Lower lobe of right lung (tissue), 2 donors: ENCODE data around the gene ALDH3B1. TPM values are rescaled to one million over a fixed set of nuclear protein-coding genes. Genes with fewer than 3 reads are reported as not detected.
"Not testable (repeated sequence)": the region's sequence is repeated elsewhere in the genome, so short reads cannot be mapped to it uniquely, and the experiment has no call there.

ENCODE experiments used
- ATAC-seq, 2 donors: fragments of 200-7000 bp; cut with Tn5 transposase; one replicate each; pipeline ENCODE4 v1.9.1; 2020 to 2022; ENCODE audit warnings: mild to moderate bottlenecking in 2 of 2, moderate library complexity in 2 of 2
- DNase-seq: peaks from one replicate; pipeline ENCODE4 v3.0.0-alpha.2; 2020
- H3K27ac ChIP-seq: fragments of 200-600 bp; one replicate; pipeline ENCODE4 v1.8.0; 2022
- H3K27me3 ChIP-seq: fragments of 200-600 bp; one replicate; pipeline ENCODE4 v1.8.0; 2022; ENCODE audit warnings: low read depth
- H3K36me3 ChIP-seq: fragments of 200-600 bp; one replicate; pipeline ENCODE4 v1.8.0; 2022; ENCODE audit warnings: mild to moderate bottlenecking
- H3K4me1 ChIP-seq: fragments of 200-600 bp; one replicate; pipeline ENCODE4 v1.8.0; 2022
- H3K4me3 ChIP-seq: fragments of 200-600 bp; one replicate; pipeline ENCODE4 v1.8.0; 2022; ENCODE audit warnings: mild to moderate bottlenecking
- H3K9me3 ChIP-seq: fragments of 200-600 bp; one replicate; pipeline ENCODE4 v1.8.0; 2022
- CTCF ChIP-seq: fragments of 200-600 bp; IDR thresholded peaks from one replicate; pipeline ENCODE4 v1.8.0; 2022; ENCODE audit warnings: antibody characterized with exemption, mild to moderate bottlenecking
- intact Hi-C: fragments of 100-400 bp; cut with DNase I; formaldehyde crosslinking; loops from one replicate; pipeline ENCODE4 v1.11.0; 2022
- total RNA-seq: library from RNA; stranded (reverse); fragmentation: NEBNext Ultra II Directional; extraction: Animal tissue kit (Norgen Biotek cat#: 25700); gene quantifications from one replicate; pipeline ENCODE4 v1.2.1, GENCODE V29; 2021
- donor health status: DM: no; HTN: yes; CAD: no; lungs with severe emphysema.

ALDH3B1 gene
- total RNA-seq, 1 donor from 2014 or later, result 104 TPM

GRCh38 chr11:67983951-67984350 is 26.2 kb upstream of the ALDH3B1 start:
- DNase-seq (no peak), ATAC-seq (no peak)
- intact Hi-C loops, result no loop called here
- Histone ChIP-seq H3K36me3 (no peaks in the 10 kb centered on the region), H3K27ac (no peak overlapping the region), H3K9me3 (no peaks in the 10 kb centered on the region), H3K4me1 (no peaks in the 10 kb centered on the region), H3K27me3 (no peaks in the 10 kb centered on the region), H3K4me3 (no peak overlapping the region)
- TF ChIP-seq CTCF, result no peak

GRCh38 chr11:67985302-67985701 is 24.8 kb upstream of the ALDH3B1 start:
- H3K27ac ChIP-seq, ATAC-seq, H3K4me3 ChIP-seq, H3K36me3 ChIP-seq, intact Hi-C loops, H3K9me3 ChIP-seq, H3K4me1 ChIP-seq, H3K27me3 ChIP-seq, DNase-seq: not testable (repeated sequence)

GRCh38 chr11:67990546-67991346 is 19.4 kb upstream of the ALDH3B1 start:
- H3K9me3 ChIP-seq, H3K27me3 ChIP-seq, intact Hi-C loops, H3K27ac ChIP-seq, DNase-seq, H3K4me3 ChIP-seq, H3K36me3 ChIP-seq, H3K4me1 ChIP-seq: not testable (repeated sequence)
- ATAC-seq, result peak in 1 of 2 donors; percentile 77

GRCh38 chr11:67991347-67992121 is 18.6 kb upstream of the ALDH3B1 start:
- H3K27me3 ChIP-seq, H3K9me3 ChIP-seq, H3K4me3 ChIP-seq, H3K36me3 ChIP-seq, H3K27ac ChIP-seq, ATAC-seq, H3K4me1 ChIP-seq, DNase-seq, intact Hi-C loops: not testable (repeated sequence)

- ATAC-seq, intact Hi-C loops, H3K27me3 ChIP-seq, H3K9me3 ChIP-seq, H3K27ac ChIP-seq, H3K4me3 ChIP-seq, H3K36me3 ChIP-seq: not testable (repeated sequence)
- peak; percentile 58 for DNase-seq
- peaks cover 16% of the 10 kb centered on the region for H3K4me1 ChIP-seq
- peak; percentile 63 for TF ChIP-seq CTCF
Observed at GRCh38 chr11:67993821-67994220, 16.3 kb upstream of the ALDH3B1 start.

- ATAC-seq, H3K27me3 ChIP-seq, DNase-seq, intact Hi-C loops, H3K4me3 ChIP-seq, H3K27ac ChIP-seq, H3K9me3 ChIP-seq, H3K36me3 ChIP-seq: not testable (repeated sequence)
- H3K4me1 ChIP-seq, result peaks cover 16% of the 10 kb centered on the region
Observed at GRCh38 chr11:67994387-67994786, 15.7 kb upstream of the ALDH3B1 start.

GRCh38 chr11:67995129-67995528 is 15.0 kb upstream of the ALDH3B1 start:
- H3K36me3 ChIP-seq, ATAC-seq, H3K9me3 ChIP-seq, H3K27ac ChIP-seq, intact Hi-C loops, H3K4me3 ChIP-seq, H3K27me3 ChIP-seq, DNase-seq: not testable (repeated sequence)
- H3K4me1 ChIP-seq, result peaks cover 16% of the 10 kb centered on the region

GRCh38 chr11:67995579-67995978 is 14.5 kb upstream of the ALDH3B1 start:
- H3K27ac ChIP-seq, ATAC-seq, H3K9me3 ChIP-seq, intact Hi-C loops, H3K27me3 ChIP-seq, H3K36me3 ChIP-seq, H3K4me3 ChIP-seq, DNase-seq: not testable (repeated sequence)
- H3K4me1 ChIP-seq, result peaks cover 16% of the 10 kb centered on the region
